Endodermal cell (in vitro differentiated cells): ENCODE measurements around the gene ST6GALNAC6. TPM values are rescaled to one million over a fixed set of nuclear protein-coding genes. Genes with fewer than 3 reads are reported as not detected.

Source experiments
- DNase-seq: peaks from one replicate; pipeline ENCODE4 v3.0.0-alpha.2; 2017
- H3K27ac ChIP-seq: 2 replicates; pipeline ENCODE4 v1.5.1; 2013; ENCODE audit warnings: mild to moderate bottlenecking, low read depth, low read length, moderate library complexity
- H3K27me3 ChIP-seq: 2 replicates; pipeline ENCODE4 v1.6.1; 2013; ENCODE audit warnings: mild to moderate bottlenecking, low read length, moderate library complexity; ENCODE audit not compliant: insufficient read depth, control insufficient read depth, poor library complexity, severe bottlenecking
- H3K36me3 ChIP-seq: 2 replicates; pipeline ENCODE4 v1.7.0; 2013; ENCODE audit warnings: mild to moderate bottlenecking, low read length, moderate library complexity; ENCODE audit not compliant: control insufficient read depth, insufficient read depth
- H3K4me1 ChIP-seq: one replicate; pipeline ENCODE4 v1.7.0; 2013; ENCODE audit warnings: low read length; ENCODE audit not compliant: control insufficient read depth, insufficient read depth
- H3K4me3 ChIP-seq: 2 replicates; pipeline ENCODE4 v1.5.1; 2013; ENCODE audit warnings: mild to moderate bottlenecking, low read length, moderate library complexity
- H3K9ac ChIP-seq: 2 replicates; pipeline ENCODE4 v1.6.1; 2013; ENCODE audit warnings: mild to moderate bottlenecking, low read length, moderate library complexity; ENCODE audit not compliant: poor library complexity, severe bottlenecking; ENCODE audit errors: extremely low read depth
- H3K9me3 ChIP-seq: 2 replicates; pipeline ENCODE4 v1.6.1; 2013; ENCODE audit warnings: mild to moderate bottlenecking, low read length, moderate library complexity; ENCODE audit not compliant: control insufficient read depth
- H3K27ac Mint-ChIP-seq: 2 replicates; pipeline ENCODE4 v1.8.0; 2020; ENCODE audit warnings: mixed read lengths
- H3K27me3 Mint-ChIP-seq: 2 replicates; pipeline ENCODE4 v1.8.0; 2021; ENCODE audit warnings: mild to moderate bottlenecking, mixed read lengths; ENCODE audit not compliant: insufficient read depth
- H3K36me3 Mint-ChIP-seq: 2 replicates; pipeline ENCODE4 v1.8.0; 2020; ENCODE audit warnings: low read depth, mixed read lengths
- H3K4me1 Mint-ChIP-seq: 2 replicates; pipeline ENCODE4 v1.8.0; 2020; ENCODE audit warnings: mixed read lengths
- H3K4me3 Mint-ChIP-seq: 2 replicates; pipeline ENCODE4 v1.8.0; 2020; ENCODE audit warnings: mild to moderate bottlenecking, moderate library complexity, mixed read lengths
- H3K9me3 Mint-ChIP-seq: 2 replicates; pipeline ENCODE4 v1.8.0; 2020; ENCODE audit warnings: mild to moderate bottlenecking, mixed read lengths
- CTCF ChIP-seq: fragments of 200-600 bp; sonication (generic); conservative IDR thresholded peaks from 2 replicates; pipeline ENCODE4 v1.5.0; 2021; ENCODE audit warnings: antibody characterized with exemption, mild to moderate bottlenecking
- WGBS, 2 experiments: methylation state at CpG; one replicate each; pipeline versions ENCODE4 v1.1.5 to v1.1.7; 2013; ENCODE audit warnings: missing lambda C conversion rate in 2 of 2, mixed read lengths in 1 of 2; ENCODE audit not compliant: insufficient coverage in 1 of 2, insufficient read length in 1 of 2; 5-methylcytosine and 5-hydroxymethylcytosine counted together
- total RNA-seq, 2 donors: library from RNA; stranded (reverse); fragmentation: NEBNext Ultra II Directional in 1 of 2; extraction: Animal tissue kit (Norgen Biotek cat#: 25700) in 1 of 2; gene quantifications; 2 replicates in 1 of 2; 3 replicates in 1 of 2; pipeline ENCODE4 v1.2.1, GENCODE V29; 2021

Gene ST6GALNAC6
- total RNA-seq, 2 donors from 2014 or later = 42.3 to 44.2 TPM

GRCh38 chr9:127857278-127857677 lies 42.1 kb downstream of the ST6GALNAC6 start:
- Histone ChIP-seq H3K4me1 (peaks cover 2% of the 10 kb centered on the region), H3K36me3 (no peaks in the 10 kb centered on the region), H3K27ac (no peak overlapping the region), H3K27me3 (no peaks in the 10 kb centered on the region), H3K4me3 (no peak overlapping the region), H3K9ac (no peak overlapping the region), H3K9me3 (no peaks in the 10 kb centered on the region)
- Mint-ChIP-seq H3K4me1 (peaks cover 14% of the 10 kb centered on the region), H3K4me3 (no peak overlapping the region), H3K9me3 (no peaks in the 10 kb centered on the region), H3K27me3 (no peaks in the 10 kb centered on the region), H3K36me3 (no peaks in the 10 kb centered on the region), H3K27ac (no peak overlapping the region)
- no peak for DNase-seq
- WGBS, 2 experiments = 85% methylated on average over 4 of the region's 4 CpGs; no CpG with 5 or more reads in 1 of the 2 experiments
- TF ChIP-seq CTCF = no peak

- no peak for DNase-seq
- WGBS, 2 experiments = 85 to 92% methylated on average over 7 to 8 of the region's 8 CpGs
- H3K4me1 ChIP-seq = no peaks in the 10 kb centered on the region
Observed at GRCh38 chr9:127856729-127857116, 42.7 kb downstream of the ST6GALNAC6 start.

GRCh38 chr9:127856094-127856728 lies 43.2 kb downstream of the ST6GALNAC6 start:
- Histone ChIP-seq H3K27ac (no peak overlapping the region), H3K36me3 (no peaks in the 10 kb centered on the region), H3K4me1 (no peaks in the 10 kb centered on the region), H3K27me3 (no peaks in the 10 kb centered on the region), H3K9me3 (no peaks in the 10 kb centered on the region), H3K9ac (no peak overlapping the region), H3K4me3 (no peak overlapping the region)
- Mint-ChIP-seq H3K4me1 (peaks cover 14% of the 10 kb centered on the region), H3K36me3 (no peaks in the 10 kb centered on the region), H3K9me3 (no peaks in the 10 kb centered on the region), H3K4me3 (no peak overlapping the region), H3K27me3 (no peaks in the 10 kb centered on the region), H3K27ac (peak overlapping the region; percentile 77)
- WGBS, 2 experiments = 84% methylated on average over 5 to 11 of the region's 11 CpGs
- DNase-seq = no peak
- no peak for TF ChIP-seq CTCF

More at GRCh38 chr9:127856729-127857116, 42.7 kb downstream of the ST6GALNAC6 start:
- H3K9me3 ChIP-seq = no peaks in the 10 kb centered on the region
- Mint-ChIP-seq H3K9me3 (no peaks in the 10 kb centered on the region), H3K4me3 (no peak overlapping the region), H3K27me3 (no peaks in the 10 kb centered on the region), H3K27ac (no peak overlapping the region), H3K36me3 (no peaks in the 10 kb centered on the region), H3K4me1 (peaks cover 14% of the 10 kb centered on the region)
- H3K36me3 ChIP-seq = no peaks in the 10 kb centered on the region
- no peak overlapping the region for H3K9ac ChIP-seq
- no peak for TF ChIP-seq CTCF
- H3K27ac ChIP-seq = no peak overlapping the region
- H3K4me3 ChIP-seq = no peak overlapping the region
- H3K27me3 ChIP-seq = no peaks in the 10 kb centered on the region
